ENCODE results near the gene SAMD4B. TPM values are rescaled to one million over a fixed set of nuclear protein-coding genes. Genes with fewer than 3 reads are reported as not detected.
"Not testable (repeated sequence)": the region's sequence is repeated elsewhere in the genome, so short reads cannot be mapped to it uniquely, and the experiment has no call there.

The SAMD4B gene
- total RNA-seq, 1 donor from 2014 or later: 100 TPM

DNA sequence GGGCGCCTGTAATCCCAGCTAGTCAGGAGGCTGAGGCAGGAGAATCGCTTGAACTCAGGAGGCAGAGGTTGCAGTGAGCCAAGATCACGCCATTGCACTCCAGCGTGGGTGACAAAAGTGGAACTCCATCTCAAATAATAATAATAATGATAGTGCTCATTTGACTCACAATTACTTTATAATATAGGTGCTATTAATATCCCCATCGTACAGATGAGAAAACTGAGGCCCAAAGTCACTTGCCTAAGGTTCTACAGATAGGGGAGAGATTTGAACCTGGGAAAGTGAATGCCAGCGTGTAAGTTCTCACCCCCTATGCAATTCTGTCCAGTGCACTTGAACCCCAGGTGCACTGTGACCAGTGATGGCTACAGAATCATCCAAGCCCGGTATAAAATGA is 12.3 kb upstream of the SAMD4B start:
- no peaks in the 10 kb centered on the region for H3K36me3 Mint-ChIP-seq (ENCODE audit: unreplicated experiment)
- no peak for DNase-seq (ENCODE audit: extremely low spot score, unreplicated experiment)
- no peaks in the 10 kb centered on the region for H3K9me3 Mint-ChIP-seq (ENCODE audit: unreplicated experiment)
- H3K4me3 Mint-ChIP-seq (ENCODE audit: unreplicated experiment): no peak overlapping the region
- peaks cover 1% of the 10 kb centered on the region for H3K4me1 Mint-ChIP-seq (ENCODE audit: unreplicated experiment)
- peaks cover 10% of the 10 kb centered on the region for H3K27me3 Mint-ChIP-seq (ENCODE audit: unreplicated experiment)
- TF ChIP-seq, protein P1, sequence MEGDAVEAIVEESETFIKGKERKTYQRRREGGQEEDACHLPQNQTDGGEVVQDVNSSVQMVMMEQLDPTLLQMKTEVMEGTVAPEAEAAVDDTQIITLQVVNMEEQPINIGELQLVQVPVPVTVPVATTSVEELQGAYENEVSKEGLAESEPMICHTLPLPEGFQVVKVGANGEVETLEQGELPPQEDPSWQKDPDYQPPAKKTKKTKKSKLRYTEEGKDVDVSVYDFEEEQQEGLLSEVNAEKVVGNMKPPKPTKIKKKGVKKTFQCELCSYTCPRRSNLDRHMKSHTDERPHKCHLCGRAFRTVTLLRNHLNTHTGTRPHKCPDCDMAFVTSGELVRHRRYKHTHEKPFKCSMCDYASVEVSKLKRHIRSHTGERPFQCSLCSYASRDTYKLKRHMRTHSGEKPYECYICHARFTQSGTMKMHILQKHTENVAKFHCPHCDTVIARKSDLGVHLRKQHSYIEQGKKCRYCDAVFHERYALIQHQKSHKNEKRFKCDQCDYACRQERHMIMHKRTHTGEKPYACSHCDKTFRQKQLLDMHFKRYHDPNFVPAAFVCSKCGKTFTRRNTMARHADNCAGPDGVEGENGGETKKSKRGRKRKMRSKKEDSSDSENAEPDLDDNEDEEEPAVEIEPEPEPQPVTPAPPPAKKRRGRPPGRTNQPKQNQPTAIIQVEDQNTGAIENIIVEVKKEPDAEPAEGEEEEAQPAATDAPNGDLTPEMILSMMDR (IDR thresholded peaks at IDR 0.05): no peak
- H3K27ac Mint-ChIP-seq (ENCODE audit: unreplicated experiment): no peak overlapping the region

DNA sequence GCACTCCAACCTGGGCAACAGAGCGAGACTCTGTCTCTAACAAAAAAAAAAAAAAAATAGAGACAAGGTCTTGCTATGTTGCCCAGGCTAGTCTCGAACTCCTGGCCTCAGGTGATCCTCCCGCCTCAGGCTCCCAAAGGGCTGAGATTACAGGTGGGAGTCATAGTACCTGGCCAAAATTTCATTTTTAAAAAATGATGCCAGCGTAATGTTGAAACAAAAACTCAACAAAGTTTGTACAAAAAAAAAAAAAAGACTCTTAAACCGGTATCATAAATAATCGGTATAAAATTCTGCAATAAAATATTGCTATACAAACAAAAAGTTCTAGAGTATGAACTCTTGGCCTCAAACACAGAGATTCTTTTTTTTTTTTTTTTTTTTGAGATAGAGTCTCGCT is 9.9 kb upstream of the SAMD4B start:
- Mint-ChIP-seq H3K4me3 (ENCODE audit: unreplicated experiment) (no peak overlapping the region), H3K9me3 (ENCODE audit: unreplicated experiment) (no peaks in the 10 kb centered on the region), H3K4me1 (ENCODE audit: unreplicated experiment) (peaks cover 1% of the 10 kb centered on the region), H3K36me3 (ENCODE audit: unreplicated experiment) (no peaks in the 10 kb centered on the region), H3K27ac (ENCODE audit: unreplicated experiment) (no peak overlapping the region), H3K27me3 (ENCODE audit: unreplicated experiment) (peaks cover 15% of the 10 kb centered on the region)
- no peak for DNase-seq (ENCODE audit: extremely low spot score, unreplicated experiment)
- TF ChIP-seq, protein P1 (IDR thresholded peaks at IDR 0.05): no peak

DNA sequence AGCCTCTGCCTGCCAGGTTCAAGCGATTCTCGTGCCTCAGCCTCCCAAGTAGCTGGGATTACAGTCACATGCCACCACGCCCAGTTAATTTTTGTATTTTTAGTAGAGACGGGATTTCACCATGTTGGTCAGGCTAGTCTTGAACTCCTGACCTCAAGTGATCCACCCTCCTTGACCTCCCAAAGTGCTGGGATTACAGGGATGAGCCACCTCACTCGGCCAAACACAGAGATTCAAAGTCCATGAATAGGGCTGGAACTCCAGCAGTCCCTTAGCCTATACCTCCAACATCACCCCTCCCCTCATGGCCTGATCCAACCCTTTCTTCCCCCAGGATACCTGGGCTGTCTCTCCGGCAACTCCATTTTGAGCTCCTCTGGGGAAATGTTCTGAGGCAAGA is 9.5 kb upstream of the SAMD4B start:
- H3K27ac Mint-ChIP-seq (ENCODE audit: unreplicated experiment); H3K4me1 Mint-ChIP-seq (ENCODE audit: unreplicated experiment); H3K4me3 Mint-ChIP-seq (ENCODE audit: unreplicated experiment); H3K36me3 Mint-ChIP-seq (ENCODE audit: unreplicated experiment); H3K9me3 Mint-ChIP-seq (ENCODE audit: unreplicated experiment); DNase-seq (ENCODE audit: extremely low spot score, unreplicated experiment): not testable (repeated sequence)
- H3K27me3 Mint-ChIP-seq (ENCODE audit: unreplicated experiment): peaks cover 15% of the 10 kb centered on the region

DNA sequence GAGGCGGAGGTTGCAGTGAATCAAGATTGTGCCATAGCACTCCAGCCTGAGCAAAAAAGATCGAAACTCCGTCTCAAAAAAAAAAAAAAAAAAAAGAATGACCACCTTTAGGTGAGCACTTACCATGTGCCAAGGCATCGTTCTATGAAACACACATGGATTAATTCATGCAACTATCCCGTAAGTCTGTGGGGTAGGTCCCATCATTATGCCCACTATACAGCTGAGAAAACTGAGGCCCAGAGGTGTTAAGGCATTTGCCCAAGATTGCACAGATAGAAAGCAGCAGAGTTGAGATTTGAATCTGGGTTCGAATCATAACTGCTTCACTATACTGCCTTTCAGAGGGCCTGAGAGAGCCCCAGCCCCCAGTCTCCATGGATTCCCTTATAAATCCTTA is 8.7 kb upstream of the SAMD4B start:
- Mint-ChIP-seq H3K36me3 (ENCODE audit: unreplicated experiment) (no peaks in the 10 kb centered on the region), H3K27me3 (ENCODE audit: unreplicated experiment) (peaks cover 13% of the 10 kb centered on the region), H3K4me1 (ENCODE audit: unreplicated experiment) (no peaks in the 10 kb centered on the region), H3K27ac (ENCODE audit: unreplicated experiment) (no peak overlapping the region), H3K4me3 (ENCODE audit: unreplicated experiment) (no peak overlapping the region), H3K9me3 (ENCODE audit: unreplicated experiment) (no peaks in the 10 kb centered on the region)
- TF ChIP-seq, protein P1 (IDR thresholded peaks at IDR 0.05): no peak
- no peak for DNase-seq (ENCODE audit: extremely low spot score, unreplicated experiment)

DNA sequence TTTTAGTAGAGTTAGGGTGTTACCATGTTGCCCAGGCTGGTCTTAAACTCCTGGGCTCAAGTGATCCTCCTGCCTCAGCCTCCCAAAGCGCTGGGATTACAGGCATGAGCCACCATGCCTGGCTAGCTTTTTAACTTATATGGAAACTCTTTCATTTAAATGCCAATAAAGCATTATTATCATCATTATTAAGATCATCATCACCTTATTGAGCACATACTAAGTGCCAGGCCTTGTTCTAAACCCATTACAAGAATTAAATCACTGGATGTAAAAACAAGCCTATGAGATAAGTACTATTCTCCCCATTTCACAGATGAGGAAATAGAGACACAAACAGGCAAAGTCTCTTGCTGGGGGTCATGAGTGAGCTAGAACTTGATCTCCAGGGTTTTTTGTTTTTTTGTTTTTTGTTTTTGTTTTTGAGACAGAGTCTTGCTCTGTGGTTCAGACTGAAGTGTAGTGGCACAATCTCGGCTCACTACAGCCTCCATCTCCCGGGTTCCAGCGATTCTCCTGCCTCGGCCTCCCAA is 7.7 kb upstream of the SAMD4B start:
- Mint-ChIP-seq H3K4me1 (ENCODE audit: unreplicated experiment) (no peaks in the 10 kb centered on the region), H3K27me3 (ENCODE audit: unreplicated experiment) (peaks cover 7% of the 10 kb centered on the region), H3K4me3 (ENCODE audit: unreplicated experiment) (no peak overlapping the region), H3K36me3 (ENCODE audit: unreplicated experiment) (no peaks in the 10 kb centered on the region), H3K9me3 (ENCODE audit: unreplicated experiment) (no peaks in the 10 kb centered on the region), H3K27ac (ENCODE audit: unreplicated experiment) (no peak overlapping the region)
- no peak for DNase-seq (ENCODE audit: extremely low spot score, unreplicated experiment)
- TF ChIP-seq, protein P1 (IDR thresholded peaks at IDR 0.05): no peak

DNA sequence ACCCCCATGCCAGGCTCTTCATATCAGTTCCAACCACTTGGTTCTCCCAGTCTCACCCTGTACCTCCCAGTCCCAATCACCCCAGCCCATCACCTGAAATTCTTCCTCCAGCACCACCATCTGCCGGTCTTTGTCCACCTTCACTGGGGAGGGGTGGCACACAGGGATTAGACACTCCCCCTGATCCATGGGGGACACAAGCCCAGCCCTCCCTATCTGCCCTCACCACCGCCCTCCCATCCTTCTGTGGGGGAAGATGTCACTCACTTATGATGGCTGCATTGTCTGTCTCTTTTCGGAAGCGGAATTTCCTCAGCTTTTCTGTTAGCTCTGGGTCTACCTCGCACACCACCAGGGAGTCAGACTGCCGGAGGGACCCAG is 7.1 kb upstream of the SAMD4B start:
- H3K4me3 Mint-ChIP-seq (ENCODE audit: unreplicated experiment): no peak overlapping the region

More for the DNA sequence above, 7.1 kb upstream of the SAMD4B start:
- peaks cover 7% of the 10 kb centered on the region for H3K27me3 Mint-ChIP-seq (ENCODE audit: unreplicated experiment)
- no peaks in the 10 kb centered on the region for H3K36me3 Mint-ChIP-seq (ENCODE audit: unreplicated experiment)
- H3K9me3 Mint-ChIP-seq (ENCODE audit: unreplicated experiment): no peaks in the 10 kb centered on the region
- H3K4me1 Mint-ChIP-seq (ENCODE audit: unreplicated experiment): no peaks in the 10 kb centered on the region
- no peak for DNase-seq (ENCODE audit: extremely low spot score, unreplicated experiment)
- H3K27ac Mint-ChIP-seq (ENCODE audit: unreplicated experiment): no peak overlapping the region
- TF ChIP-seq, protein P1 (IDR thresholded peaks at IDR 0.05): no peak

All from osteocyte (in vitro differentiated cells).